DND-41 (cell line): ENCODE results near the gene LAG3.

Source experiments
- ATAC-seq: fragments of 200-7000 bp; cut with Tn5 transposase; 3 replicates; pipeline ENCODE4 v1.9.1; 2021; ENCODE audit warnings: low read depth; ENCODE audit not compliant: insufficient read depth
- DNase-seq: peaks from one replicate; pipeline ENCODE4 v3.0.0-alpha.2; 2020
- H2AFZ ChIP-seq: 2 replicates; pipeline ENCODE4 v1.6.0; 2012; ENCODE audit warnings: low read depth, low read length
- H3K27ac ChIP-seq: 2 replicates; pipeline ENCODE4 v1.5.1; 2012; ENCODE audit warnings: low read length, inconsistent platforms
- H3K27me3 ChIP-seq: fragments of 200-600 bp; sonication (generic); 2 replicates; pipeline ENCODE4 v1.6.0; 2012; ENCODE audit warnings: low read length, mild to moderate bottlenecking, inconsistent platforms; ENCODE audit not compliant: insufficient read depth, poor library complexity
- H3K36me3 ChIP-seq: 2 replicates; pipeline ENCODE4 v1.5.1; 2012; ENCODE audit warnings: low read length, inconsistent platforms; ENCODE audit not compliant: insufficient read depth
- H3K4me1 ChIP-seq: 2 replicates; pipeline ENCODE4 v1.5.1; 2012; ENCODE audit warnings: mild to moderate bottlenecking, low read length; ENCODE audit not compliant: insufficient read depth
- H3K4me2 ChIP-seq: 2 replicates; pipeline ENCODE4 v1.6.0; 2012; ENCODE audit warnings: mild to moderate bottlenecking, moderate library complexity, low read length, inconsistent platforms; ENCODE audit not compliant: insufficient read depth
- H3K4me3 ChIP-seq, 2 experiments: fragments of 200-600 bp in 1 of 2; shearing (Covaris generic) in 1 of 2; 2 replicates each; pipeline ENCODE4 v1.5.1; 2012 to 2016; ENCODE audit warnings: inconsistent platforms in 2 of 2, low read length in 2 of 2, mild to moderate bottlenecking in 2 of 2, low read depth in 1 of 2, moderate library complexity in 1 of 2
- H3K79me2 ChIP-seq: 2 replicates; pipeline ENCODE4 v1.6.0; 2012; ENCODE audit warnings: low read length, inconsistent platforms; ENCODE audit not compliant: insufficient read depth
- H3K9ac ChIP-seq: 2 replicates; pipeline ENCODE4 v1.6.0; 2012; ENCODE audit warnings: low read depth, mild to moderate bottlenecking, inconsistent platforms, low read length, moderate library complexity
- H3K9me3 ChIP-seq: 2 replicates; pipeline ENCODE4 v1.5.1; 2012; ENCODE audit warnings: low read length, moderate library complexity, mild to moderate bottlenecking, inconsistent platforms; ENCODE audit not compliant: insufficient read depth, severe bottlenecking
- H4K20me1 ChIP-seq: 2 replicates; pipeline ENCODE4 v1.6.0; 2012; ENCODE audit warnings: low read length; ENCODE audit not compliant: insufficient read depth
- EZH2 ChIP-seq: IDR thresholded peaks from 3 replicates; pipeline ENCODE4 v1.6.1; 2012; ENCODE audit warnings: borderline replicate concordance, low read depth, mild to moderate bottlenecking, moderate library complexity, low read length, inconsistent platforms; ENCODE audit not compliant: severe bottlenecking
- TF ChIP-seq, protein P1 (sequence below): IDR thresholded peaks from 2 replicates; pipeline ENCODE4 v1.5.1; 2012; ENCODE audit warnings: borderline replicate concordance, low read length, moderate library complexity, mild to moderate bottlenecking; ENCODE audit not compliant: poor library complexity, severe bottlenecking; ENCODE audit errors: extremely low read depth

The LAG3 gene

DNA sequence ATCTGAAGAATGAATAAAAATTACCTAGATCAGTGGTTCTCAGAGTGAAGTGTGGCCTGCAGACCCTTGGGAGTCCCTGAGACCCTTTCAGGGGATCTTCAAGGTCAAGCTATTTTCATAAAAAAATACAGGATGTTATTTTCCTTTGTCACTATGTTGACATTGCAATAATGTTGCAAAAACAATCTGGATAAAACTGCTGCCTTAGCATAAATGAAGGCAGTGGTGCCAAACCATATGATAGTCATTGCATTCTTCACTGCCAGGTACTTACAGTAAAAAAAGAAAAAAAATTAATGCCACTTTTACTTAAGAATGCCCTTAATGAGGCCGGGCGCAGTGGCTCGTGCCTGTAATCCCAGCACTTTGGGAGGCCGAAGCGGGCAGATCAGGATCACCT is 15.0 kb downstream of the LAG3 start:
- DNase-seq (no peak), ATAC-seq (no peak)
- Histone ChIP-seq H2AFZ (no peak overlapping the region), H3K4me2 (no peak overlapping the region), H4K20me1 (no peaks in the 10 kb centered on the region; the same call in 1 of the 2 replicates), H3K9me3 (no peaks in the 10 kb centered on the region), H3K36me3 (no peaks in the 10 kb centered on the region), H3K27ac (no peak overlapping the region), H3K9ac (no peak overlapping the region), H3K4me1 (peaks cover 29% of the 10 kb centered on the region), H3K79me2 (no peaks in the 10 kb centered on the region), H3K27me3 (peaks cover 32% of the 10 kb centered on the region), H3K4me3 (no peak overlapping the region)
- TF ChIP-seq, protein P1, sequence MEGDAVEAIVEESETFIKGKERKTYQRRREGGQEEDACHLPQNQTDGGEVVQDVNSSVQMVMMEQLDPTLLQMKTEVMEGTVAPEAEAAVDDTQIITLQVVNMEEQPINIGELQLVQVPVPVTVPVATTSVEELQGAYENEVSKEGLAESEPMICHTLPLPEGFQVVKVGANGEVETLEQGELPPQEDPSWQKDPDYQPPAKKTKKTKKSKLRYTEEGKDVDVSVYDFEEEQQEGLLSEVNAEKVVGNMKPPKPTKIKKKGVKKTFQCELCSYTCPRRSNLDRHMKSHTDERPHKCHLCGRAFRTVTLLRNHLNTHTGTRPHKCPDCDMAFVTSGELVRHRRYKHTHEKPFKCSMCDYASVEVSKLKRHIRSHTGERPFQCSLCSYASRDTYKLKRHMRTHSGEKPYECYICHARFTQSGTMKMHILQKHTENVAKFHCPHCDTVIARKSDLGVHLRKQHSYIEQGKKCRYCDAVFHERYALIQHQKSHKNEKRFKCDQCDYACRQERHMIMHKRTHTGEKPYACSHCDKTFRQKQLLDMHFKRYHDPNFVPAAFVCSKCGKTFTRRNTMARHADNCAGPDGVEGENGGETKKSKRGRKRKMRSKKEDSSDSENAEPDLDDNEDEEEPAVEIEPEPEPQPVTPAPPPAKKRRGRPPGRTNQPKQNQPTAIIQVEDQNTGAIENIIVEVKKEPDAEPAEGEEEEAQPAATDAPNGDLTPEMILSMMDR: no peak
- no peak for TF ChIP-seq EZH2

DNA sequence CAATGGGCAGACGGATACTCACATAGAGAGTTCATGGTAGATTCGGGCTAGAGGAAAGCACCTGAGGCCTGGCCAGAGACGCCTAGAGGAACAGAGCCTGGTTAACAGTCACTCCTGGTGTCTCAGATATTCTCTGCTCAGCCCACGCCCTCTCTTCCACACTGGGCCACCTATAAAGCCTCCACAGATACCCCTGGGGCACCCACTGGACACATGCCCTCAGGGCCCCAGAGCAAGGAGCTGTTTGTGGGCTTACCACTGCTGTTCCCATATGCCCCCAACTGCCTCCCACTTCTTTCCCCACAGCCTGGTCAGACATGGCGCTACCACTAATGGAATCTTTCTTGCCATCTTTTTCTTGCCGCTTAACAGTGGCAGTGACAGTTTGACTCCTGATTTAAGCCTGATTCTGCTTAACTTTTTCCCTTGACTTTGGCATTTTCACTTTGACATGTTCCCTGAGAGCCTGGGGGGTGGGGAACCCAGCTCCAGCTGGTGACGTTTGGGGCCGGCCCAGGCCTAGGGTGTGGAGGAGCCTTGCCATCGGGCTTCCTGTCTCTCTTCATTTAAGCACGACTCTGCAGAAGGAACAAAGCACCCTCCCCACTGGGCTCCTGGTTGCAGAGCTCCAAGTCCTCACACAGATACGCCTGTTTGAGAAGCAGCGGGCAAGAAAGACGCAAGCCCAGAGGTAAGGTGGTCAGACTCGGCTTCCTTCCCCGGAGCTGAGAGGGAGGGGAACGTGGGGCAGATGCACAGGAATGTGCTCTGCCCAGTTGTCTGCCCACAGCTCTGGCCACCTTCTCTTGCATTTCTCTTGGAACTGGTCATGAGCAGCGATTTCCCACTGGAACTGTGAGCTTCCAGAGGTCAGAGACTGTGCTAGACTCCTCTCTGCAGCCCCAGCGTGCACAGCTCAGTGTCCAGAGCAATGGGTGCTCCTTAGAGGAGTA is 16.9 kb downstream of the LAG3 start, which contains the start of gene CD4:
Gene CD4 (plus strand): TSS at position 557 of the 953 bp plus-strand sequence. CDS start 10,611 bp downstream, outside the sequence.
- Histone ChIP-seq H3K4me3 (no peak within 1 kb of the TSS), H4K20me1 (peaks cover 4% of the 10 kb centered on the region; the same call in 1 of the 2 replicates), H3K9me3 (no peaks in the 10 kb centered on the region), H3K27ac (no peak within 1 kb of the TSS), H3K4me2 (no peak within 1 kb of the TSS), H3K4me1 (peaks cover 21% of the 10 kb centered on the region), H3K79me2 (no peaks in the 10 kb centered on the region), H3K36me3 (no peaks in the 10 kb centered on the region), H2AFZ (no peak within 1 kb of the TSS; the same call in 1 of the 2 replicates), H3K27me3 (peaks cover 43% of the 10 kb centered on the region), H3K9ac (no peak within 1 kb of the TSS)
- peak; percentile 69 for ATAC-seq
- DNase-seq: peak; percentile 76
- TF ChIP-seq, protein P1: no peak
- no peak for TF ChIP-seq EZH2

DNA sequence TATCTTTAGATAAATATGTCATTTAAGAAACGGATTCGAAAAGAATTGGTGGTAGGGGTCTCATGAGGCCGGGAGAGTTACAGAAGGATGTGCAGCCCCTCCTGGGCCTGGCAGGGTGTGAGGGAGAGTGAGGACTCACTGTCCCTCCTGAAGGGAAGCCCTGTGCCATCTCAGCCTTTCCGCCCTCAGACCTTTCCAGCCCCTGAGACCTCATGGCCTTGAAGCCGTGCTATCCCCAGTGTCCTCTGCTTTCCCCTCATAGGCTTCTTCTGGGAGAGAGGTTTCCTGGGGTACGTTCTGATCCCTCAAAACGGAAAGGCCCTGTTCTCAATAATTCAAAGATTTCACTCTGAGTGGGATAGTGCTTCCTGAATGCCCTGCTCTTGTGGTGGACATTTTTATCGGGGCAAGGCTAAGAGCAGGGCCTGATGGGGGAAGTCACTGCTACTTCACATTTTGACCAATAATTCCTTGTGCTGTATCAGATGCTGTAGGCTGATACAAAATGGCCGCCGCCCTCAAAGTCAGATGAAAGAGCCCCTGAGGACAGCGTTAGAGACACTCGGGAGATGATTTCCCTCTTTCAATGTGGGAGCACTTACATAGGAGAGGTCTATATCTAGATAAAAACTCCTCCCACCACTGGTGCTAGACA is 18.3 kb downstream of the LAG3 start:
- Histone ChIP-seq H3K4me1 (peaks cover 21% of the 10 kb centered on the region), H3K79me2 (no peaks in the 10 kb centered on the region), H4K20me1 (peaks cover 4% of the 10 kb centered on the region; the same call in 1 of the 2 replicates), H3K4me2 (no peak overlapping the region), H3K27ac (no peak overlapping the region), H3K4me3 (no peak overlapping the region), H3K9me3 (no peaks in the 10 kb centered on the region), H3K27me3 (peaks cover 40% of the 10 kb centered on the region), H3K9ac (no peak overlapping the region), H2AFZ (no peak overlapping the region), H3K36me3 (no peaks in the 10 kb centered on the region)
- 0 out of 3 replicates have a peak, but pooled peaks have one; percentile 11 for ATAC-seq
- DNase-seq: peak; percentile 33
- TF ChIP-seq EZH2: no peak
